ENCODE results near the gene TNP2. TPM values are rescaled to one million over a fixed set of nuclear protein-coding genes. Genes with fewer than 3 reads are reported as not detected.

The TNP2 gene
- total RNA-seq, 1 donor from 2014 or later, result not detected

DNA sequence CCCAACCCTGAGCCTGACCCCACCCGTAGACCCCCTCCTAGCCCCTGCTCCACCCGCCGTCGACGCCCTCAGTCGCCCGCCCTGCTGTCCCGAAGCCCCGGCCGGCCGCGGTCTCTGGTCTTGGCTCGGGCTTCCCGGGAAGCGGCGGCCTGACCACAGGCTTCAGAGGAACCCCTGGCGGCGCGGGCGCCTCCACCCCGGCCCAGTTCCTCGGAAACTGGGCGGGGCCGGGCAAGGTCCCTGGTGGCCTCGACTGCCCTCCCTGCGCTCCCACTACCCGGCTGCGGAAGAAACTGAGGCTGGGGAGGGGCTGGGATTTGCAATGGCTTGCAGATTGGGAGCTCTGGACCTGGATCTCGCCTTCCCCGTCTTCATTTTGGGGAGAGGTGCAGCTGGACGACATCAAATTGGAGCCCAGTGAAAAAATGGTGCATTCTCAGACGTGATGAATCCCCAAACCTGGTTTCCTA is 12.4 kb downstream of the TNP2 start:
- DNase-seq (ENCODE audit: low read depth in 2 of 2), result peak in 1 of 2 donors; percentile 57

- DNase-seq (ENCODE audit: low read depth in 2 of 2), result peak; percentile 88 to 89
Measured at GRCh38 chr16:11255737-11256660, 13.1 kb downstream of the TNP2 start, which contains the start of gene SOCS1. TSS of gene SOCS1 (minus strand) at chr16:11256204. CDS start at chr16:11255478, 726 bp downstream.

GRCh38 chr16:11254913-11255736 is 14.0 kb downstream of the TNP2 start:
- DNase-seq (ENCODE audit: low read depth in 2 of 2), result peak; percentile 67 to 72

- DNase-seq (ENCODE audit: low read depth in 2 of 2), result no peak
Measured at GRCh38 chr16:11253995-11254912, 14.9 kb downstream of the TNP2 start.

GRCh38 chr16:11253009-11253994 is 15.8 kb downstream of the TNP2 start:
- DNase-seq (ENCODE audit: low read depth in 2 of 2), result no peak

GRCh38 chr16:11252482-11252931 is 16.6 kb downstream of the TNP2 start:
- no peak for DNase-seq (ENCODE audit: low read depth in 2 of 2)

DNA sequence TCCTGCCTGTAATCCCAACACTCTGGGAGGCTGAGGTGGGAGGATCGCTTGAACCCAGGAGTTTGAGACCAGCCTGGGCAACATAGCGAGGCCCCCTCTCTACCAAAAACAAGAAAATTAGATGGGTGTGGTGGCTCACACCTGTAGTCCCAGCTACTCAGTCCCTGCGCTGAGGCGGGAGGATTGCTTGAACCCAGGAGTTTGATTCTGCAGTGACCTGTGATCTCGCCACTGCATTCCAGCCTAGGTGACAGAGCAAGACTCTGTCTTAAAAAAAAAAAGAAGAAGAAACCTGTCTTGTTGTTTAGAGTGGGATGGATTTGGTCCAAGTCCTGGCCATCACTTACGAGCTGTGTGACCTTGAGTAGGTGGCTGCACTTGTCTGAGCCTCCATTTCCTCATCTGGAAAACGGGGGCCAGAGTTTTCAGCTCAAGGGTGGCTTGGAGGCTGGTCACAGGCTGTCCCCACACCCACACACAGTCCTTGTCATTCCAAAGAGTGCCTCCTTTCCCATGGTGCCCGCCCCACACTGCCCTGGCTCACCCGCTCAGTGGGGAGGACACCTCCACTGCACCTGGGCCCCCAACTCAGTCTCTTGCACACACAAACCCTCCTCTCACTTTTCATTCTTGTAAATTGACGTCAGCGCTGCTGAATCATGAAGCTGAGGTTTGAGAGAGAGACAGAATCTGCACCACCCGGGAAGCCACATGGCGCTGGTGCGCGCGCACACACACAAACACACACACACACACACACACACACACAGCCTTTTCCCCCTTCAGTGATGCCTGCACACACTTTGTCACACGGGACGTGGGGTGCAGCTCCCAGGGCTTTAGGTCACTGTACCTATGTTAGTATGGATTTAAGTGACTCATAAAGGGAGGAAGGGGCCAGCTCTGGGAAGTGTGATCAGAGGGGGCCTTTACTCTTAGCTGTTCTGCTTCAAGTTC is 17.3 kb downstream of the TNP2 start:
- no peak for DNase-seq (ENCODE audit: low read depth in 2 of 2)

DNA sequence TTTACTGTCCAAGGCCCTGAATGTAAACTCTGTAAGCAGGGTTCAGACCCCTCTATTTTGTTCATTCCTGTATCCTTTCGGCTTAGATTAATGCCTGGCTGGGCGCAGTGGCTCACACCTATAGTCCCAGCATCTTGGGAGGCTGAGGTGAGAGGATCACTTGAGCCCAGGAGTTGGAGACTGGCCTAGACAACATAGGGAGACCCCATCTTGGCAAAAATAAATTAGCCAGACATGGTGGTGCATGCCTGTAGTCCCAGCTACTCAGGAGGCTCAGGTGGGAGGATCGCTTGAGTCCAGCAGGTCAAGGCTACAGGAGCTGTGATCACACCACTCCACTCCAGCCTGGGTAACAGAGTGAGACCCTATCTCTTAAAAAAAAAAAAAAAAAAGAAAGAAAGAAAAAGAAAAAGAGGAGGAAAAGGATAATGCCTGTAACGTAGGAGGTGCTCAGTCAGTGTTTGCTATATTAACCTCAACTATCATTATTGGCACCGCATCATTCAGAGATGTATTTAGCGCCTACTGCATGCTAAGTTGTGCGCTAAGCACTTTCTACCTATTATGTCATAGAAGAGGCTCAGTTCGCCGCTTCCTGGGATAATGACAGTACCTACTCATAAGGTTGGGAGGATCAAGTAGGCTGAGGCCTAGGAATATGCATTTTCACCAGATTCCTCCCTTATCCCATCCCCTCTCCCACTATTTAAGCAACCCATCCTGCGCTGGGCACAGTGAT is 18.2 kb downstream of the TNP2 start:
- no peak for DNase-seq (ENCODE audit: low read depth in 2 of 2)

DNA sequence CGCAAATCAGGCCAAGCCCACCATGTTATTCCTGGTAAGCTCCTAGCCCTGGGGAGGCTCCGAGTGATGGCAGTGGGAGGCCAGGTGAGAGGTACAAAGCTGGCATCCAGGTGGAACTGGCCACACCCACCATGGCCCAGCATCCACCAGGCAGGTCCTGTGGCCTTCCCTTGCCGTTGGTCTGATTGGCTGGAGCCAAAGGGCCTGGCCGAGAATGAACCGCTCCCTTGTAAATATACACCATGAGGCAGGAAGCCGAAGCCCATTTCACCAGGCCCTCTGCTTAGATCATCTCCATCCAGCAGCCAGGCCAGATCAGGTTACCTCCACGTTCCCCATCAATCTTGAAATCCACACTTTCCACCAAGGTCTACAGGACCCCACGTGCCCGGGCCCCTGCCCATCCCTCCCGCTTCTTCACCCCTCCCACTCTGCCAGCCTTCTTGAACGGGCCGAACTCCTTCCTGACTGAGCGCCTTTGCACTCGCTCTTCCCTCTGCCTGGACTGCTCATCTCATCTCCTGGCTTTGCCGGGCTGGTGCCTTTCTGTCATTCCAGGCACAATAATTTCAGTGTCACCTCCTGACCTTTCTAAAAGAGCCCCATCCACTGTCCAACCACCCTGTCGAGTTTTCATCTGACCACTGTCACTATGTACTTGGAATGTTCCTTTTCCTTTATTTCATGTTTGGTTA is 18.9 kb downstream of the TNP2 start:
- DNase-seq (ENCODE audit: low read depth in 2 of 2), result no peak

- no peak for DNase-seq (ENCODE audit: low read depth in 2 of 2)
Measured at GRCh38 chr16:11249233-11250061, 19.7 kb downstream of the TNP2 start.

- DNase-seq (ENCODE audit: low read depth in 2 of 2), result no peak
Measured at GRCh38 chr16:11248133-11248532, 21.0 kb downstream of the TNP2 start.

DNA sequence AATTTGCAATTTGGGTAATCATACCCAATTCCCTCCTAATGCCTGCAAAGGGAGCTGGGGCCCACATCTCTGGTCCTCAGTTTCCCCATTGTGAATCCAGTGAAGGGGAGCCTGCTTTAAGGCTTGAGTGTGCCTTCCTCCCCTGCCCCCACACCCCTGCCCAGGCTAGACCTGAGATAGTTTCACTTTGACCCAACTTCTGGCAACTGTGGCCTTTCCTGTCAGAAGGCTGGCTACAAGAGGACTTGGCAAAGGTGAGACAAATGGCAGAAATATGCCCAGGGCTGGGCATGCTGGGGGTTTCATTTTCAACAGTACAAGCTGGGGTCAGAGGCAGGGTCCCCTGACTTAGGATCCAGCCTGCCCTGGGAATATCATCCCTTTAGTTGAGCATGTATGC is 23.1 kb downstream of the TNP2 start:
- DNase-seq (ENCODE audit: low read depth in 2 of 2), result no peak

GRCh38 chr16:11245222-11245737 is 23.8 kb downstream of the TNP2 start:
- DNase-seq (ENCODE audit: low read depth in 2 of 2), result no peak

- no peak for DNase-seq (ENCODE audit: low read depth in 2 of 2)
Measured at GRCh38 chr16:11242658-11243057, 26.5 kb downstream of the TNP2 start.

- no peak for DNase-seq (ENCODE audit: low read depth in 2 of 2)
Measured at GRCh38 chr16:11241480-11242204, 27.5 kb downstream of the TNP2 start.

Measured in lung microvascular endothelial cell (primary cell).